ENCODE measurements around the gene DDHD1.
"Not testable (repeated sequence)": the region's sequence is repeated elsewhere in the genome, so short reads cannot be mapped to it uniquely, and the experiment has no call there.

GRCh38 chr14:53121419-53121818 lies 31.7 kb downstream of the DDHD1 start:
- not testable (repeated sequence) for TF ChIP-seq NFATC4 (CRISPR knock-in tag; IDR thresholded peaks at IDR 0.05); SP1 (CRISPR knock-in tag; conservative IDR thresholded peaks at IDR 0.05); CREB1 (CRISPR knock-in tag; IDR thresholded peaks at IDR 0.05); ZMAT4 (CRISPR knock-in tag; IDR thresholded peaks at IDR 0.05); NR2C2 (CRISPR knock-in tag; IDR thresholded peaks at IDR 0.05); FOXP1 (CRISPR knock-in tag; IDR thresholded peaks at IDR 0.05; ENCODE audit: borderline replicate concordance); IRF2 (CRISPR knock-in tag; IDR thresholded peaks at IDR 0.05; ENCODE audit: borderline replicate concordance, low read depth); PRDM15 (CRISPR knock-in tag; IDR thresholded peaks at IDR 0.05); ZNF423 (CRISPR knock-in tag; IDR thresholded peaks at IDR 0.05); KAT7 (CRISPR knock-in tag; IDR thresholded peaks at IDR 0.05; ENCODE audit: borderline replicate concordance); CBFB (CRISPR knock-in tag; IDR thresholded peaks at IDR 0.05; ENCODE audit: low read depth)
- TF ChIP-seq, protein P1, sequence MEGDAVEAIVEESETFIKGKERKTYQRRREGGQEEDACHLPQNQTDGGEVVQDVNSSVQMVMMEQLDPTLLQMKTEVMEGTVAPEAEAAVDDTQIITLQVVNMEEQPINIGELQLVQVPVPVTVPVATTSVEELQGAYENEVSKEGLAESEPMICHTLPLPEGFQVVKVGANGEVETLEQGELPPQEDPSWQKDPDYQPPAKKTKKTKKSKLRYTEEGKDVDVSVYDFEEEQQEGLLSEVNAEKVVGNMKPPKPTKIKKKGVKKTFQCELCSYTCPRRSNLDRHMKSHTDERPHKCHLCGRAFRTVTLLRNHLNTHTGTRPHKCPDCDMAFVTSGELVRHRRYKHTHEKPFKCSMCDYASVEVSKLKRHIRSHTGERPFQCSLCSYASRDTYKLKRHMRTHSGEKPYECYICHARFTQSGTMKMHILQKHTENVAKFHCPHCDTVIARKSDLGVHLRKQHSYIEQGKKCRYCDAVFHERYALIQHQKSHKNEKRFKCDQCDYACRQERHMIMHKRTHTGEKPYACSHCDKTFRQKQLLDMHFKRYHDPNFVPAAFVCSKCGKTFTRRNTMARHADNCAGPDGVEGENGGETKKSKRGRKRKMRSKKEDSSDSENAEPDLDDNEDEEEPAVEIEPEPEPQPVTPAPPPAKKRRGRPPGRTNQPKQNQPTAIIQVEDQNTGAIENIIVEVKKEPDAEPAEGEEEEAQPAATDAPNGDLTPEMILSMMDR (IDR thresholded peaks at IDR 0.05), result not testable (repeated sequence)
- TF ChIP-seq, protein P2, sequence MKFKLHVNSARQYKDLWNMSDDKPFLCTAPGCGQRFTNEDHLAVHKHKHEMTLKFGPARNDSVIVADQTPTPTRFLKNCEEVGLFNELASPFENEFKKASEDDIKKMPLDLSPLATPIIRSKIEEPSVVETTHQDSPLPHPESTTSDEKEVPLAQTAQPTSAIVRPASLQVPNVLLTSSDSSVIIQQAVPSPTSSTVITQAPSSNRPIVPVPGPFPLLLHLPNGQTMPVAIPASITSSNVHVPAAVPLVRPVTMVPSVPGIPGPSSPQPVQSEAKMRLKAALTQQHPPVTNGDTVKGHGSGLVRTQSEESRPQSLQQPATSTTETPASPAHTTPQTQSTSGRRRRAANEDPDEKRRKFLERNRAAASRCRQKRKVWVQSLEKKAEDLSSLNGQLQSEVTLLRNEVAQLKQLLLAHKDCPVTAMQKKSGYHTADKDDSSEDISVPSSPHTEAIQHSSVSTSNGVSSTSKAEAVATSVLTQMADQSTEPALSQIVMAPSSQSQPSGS (CRISPR knock-in tag; IDR thresholded peaks at IDR 0.05; ENCODE audit: borderline replicate concordance, low read depth), result not testable (repeated sequence)
